SK-N-SH (cell line): ENCODE measurements around the gene ELAC1. TPM values are rescaled to one million over a fixed set of nuclear protein-coding genes. Genes with fewer than 3 reads are reported as not detected.

Experiments
- CTCF ChIA-PET: fragments of 300-600, 350-600 bp; formaldehyde crosslinking; extraction: SDS; loops from one replicate; lab custom pipeline; 2021; lab: Yijun Ruan, JAX
- POLR2A ChIA-PET: fragments of 350-600 bp; sonication (Branson Sonifier 250); formaldehyde crosslinking; extraction: SDS; loops from one replicate; lab custom pipeline; 2020; ENCODE audit warnings: antibody characterized with exemption, inconsistent platforms; lab: Yijun Ruan, JAX
- DNase-seq: peaks from one replicate; pipeline ENCODE4 v3.0.0; 2012
- H2AFZ ChIP-seq: fragments of 200-600 bp; sonication (generic); 2 replicates; pipeline ENCODE4 v1.8.1; 2016; ENCODE audit warnings: antibody characterized with exemption, mild to moderate bottlenecking, low read depth
- H3F3A ChIP-seq: fragments of 200-600 bp; sonication (generic); replicated peaks from 2 replicates; pipeline ENCODE3; 2016; ENCODE audit warnings: antibody characterized with exemption, mild to moderate bottlenecking; ENCODE audit not compliant: insufficient read depth
- H3K27ac ChIP-seq, 2 experiments: fragments of 200-500 bp in 1 of 2; fragments of 200-600 bp in 1 of 2; sonication (Bioruptor generic) in 1 of 2; sonication (generic), shearing (Covaris generic) in 1 of 2; 2 replicates each; pipeline versions ENCODE4 v1.5.1 to v1.6.1; 2014 to 2016; ENCODE audit warnings: low read depth in 2 of 2, inconsistent platforms in 1 of 2, low read length in 1 of 2, mild to moderate bottlenecking in 1 of 2, mixed read lengths in 1 of 2
- H3K27me3 ChIP-seq: fragments of 200-600 bp; sonication (generic), shearing (Covaris generic); 2 replicates; pipeline ENCODE4 v1.6.1; 2016; ENCODE audit warnings: mixed run types; ENCODE audit not compliant: insufficient read depth
- H3K36me3 ChIP-seq, 2 experiments: fragments of 200-500 bp in 1 of 2; fragments of 200-600 bp in 1 of 2; sonication (Bioruptor generic) in 1 of 2; sonication (generic) in 1 of 2; replicated peaks in 1 of 2; 2 replicates each; pipeline versions ENCODE3 to v1.5.1; 2014 to 2016; ENCODE audit warnings: low read length in 1 of 2, mild to moderate bottlenecking in 1 of 2; ENCODE audit not compliant: insufficient read depth in 2 of 2, control insufficient read depth in 1 of 2
- H3K4me1 ChIP-seq, 2 experiments: fragments of 200-500 bp in 1 of 2; fragments of 200-600 bp in 1 of 2; sonication (Bioruptor generic) in 1 of 2; sonication (generic), shearing (Covaris generic) in 1 of 2; 2 replicates each; pipeline versions ENCODE4 v1.5.1 to v1.6.1; 2014 to 2016; ENCODE audit warnings: low read depth in 1 of 2, low read length in 1 of 2, mixed run types in 1 of 2; ENCODE audit not compliant: insufficient read depth in 2 of 2, control insufficient read depth in 1 of 2
- H3K4me2 ChIP-seq: fragments of 200-600 bp; sonication (generic), shearing (Covaris generic); 2 replicates; pipeline ENCODE4 v1.6.1; 2017; ENCODE audit warnings: mixed run types
- H3K4me3 ChIP-seq, 2 experiments: fragments of 200-500 bp in 1 of 2; fragments of 200-600 bp in 1 of 2; sonication (Bioruptor generic) in 1 of 2; sonication (generic), shearing (Covaris generic) in 1 of 2; 2 replicates each; pipeline versions ENCODE4 v1.5.1 to v1.8.1; 2014 to 2016; ENCODE audit warnings: low read depth in 2 of 2, inconsistent platforms in 1 of 2, low read length in 1 of 2, mild to moderate bottlenecking in 1 of 2, mixed read lengths in 1 of 2, moderate library complexity in 1 of 2
- H3K79me2 ChIP-seq: fragments of 200-600 bp; sonication (generic); 2 replicates; pipeline ENCODE4 v1.8.1; 2017; ENCODE audit warnings: mild to moderate bottlenecking; ENCODE audit not compliant: insufficient read depth
- H3K9ac ChIP-seq: fragments of 200-600 bp; sonication (generic); 2 replicates; pipeline ENCODE4 v1.6.1; 2017; ENCODE audit warnings: mixed run types
- H3K9me2 ChIP-seq: fragments of 200-600 bp; sonication (generic); 2 replicates; pipeline ENCODE4 v1.6.1; 2017; ENCODE audit warnings: mixed run types
- H3K9me3 ChIP-seq: fragments of 200-600 bp; sonication (generic); 2 replicates; pipeline ENCODE4 v1.6.1; 2017; ENCODE audit warnings: mixed run types, mild to moderate bottlenecking, moderate library complexity
- H4K20me1 ChIP-seq: fragments of 200-600 bp; sonication (generic); 2 replicates; pipeline ENCODE4 v1.6.1; 2017; ENCODE audit warnings: mild to moderate bottlenecking, mixed run types; ENCODE audit not compliant: insufficient read depth
- CHD2 ChIP-seq: fragments of 150-350 bp; IDR thresholded peaks from 2 replicates; pipeline ENCODE4 v1.6.1; 2018; ENCODE audit warnings: low read length; ENCODE audit not compliant: partially characterized antibody
- CTCF ChIP-seq: fragments of 200-600 bp; sonication (generic); IDR thresholded peaks from 2 replicates; pipeline ENCODE4 v1.6.1; 2017; ENCODE audit warnings: antibody characterized with exemption, mild to moderate bottlenecking, moderate library complexity
- ELF1 ChIP-seq: IDR thresholded peaks from 2 replicates; pipeline ENCODE4 v1.4.0; 2012
- EP300 ChIP-seq, 2 experiments: IDR thresholded peaks; 2 replicates each; pipeline versions ENCODE4 v1.4.0 to v1.6.1; 2012; ENCODE audit warnings: borderline replicate concordance in 1 of 2, low read depth in 1 of 2, low read length in 1 of 2
- FOSL2 ChIP-seq: IDR thresholded peaks from 2 replicates; pipeline ENCODE4 v1.4.0; 2012; ENCODE audit warnings: low read depth, mild to moderate bottlenecking, moderate library complexity, borderline replicate concordance
- FOXM1 ChIP-seq: IDR thresholded peaks from 2 replicates; pipeline ENCODE4 v1.4.0; 2012; ENCODE audit warnings: low read depth, mild to moderate bottlenecking
- GABPA ChIP-seq: IDR thresholded peaks from 2 replicates; pipeline ENCODE4 v1.4.0; 2012; ENCODE audit warnings: low read depth, mild to moderate bottlenecking
- GATA2 ChIP-seq: sonication (generic); formaldehyde crosslinking; IDR thresholded peaks from 2 replicates; pipeline ENCODE4 v1.5.0; 2020; ENCODE audit warnings: mild to moderate bottlenecking, missing genetic modification reagents
- IRF3 ChIP-seq: fragments of 150-350 bp; IDR thresholded peaks from 2 replicates; pipeline ENCODE4 v1.6.1; 2016; ENCODE audit warnings: mild to moderate bottlenecking, low read depth, low read length
- MAX ChIP-seq: IDR thresholded peaks from 2 replicates; pipeline ENCODE4 v1.4.0; 2012; ENCODE audit warnings: low read depth
- NRF1 ChIP-seq: IDR thresholded peaks from 2 replicates; pipeline ENCODE4 v1.6.1; 2012; ENCODE audit warnings: low read depth, mild to moderate bottlenecking, low read length
- PBX3 ChIP-seq: IDR thresholded peaks from 2 replicates; pipeline ENCODE4; 2012
- RAD21 ChIP-seq: IDR thresholded peaks from 2 replicates; pipeline ENCODE4 v1.6.1; 2012; ENCODE audit warnings: mild to moderate bottlenecking, low read length
- RCOR1 ChIP-seq: fragments of 150-350 bp; IDR thresholded peaks from 2 replicates; pipeline ENCODE4 v1.6.1; 2017; ENCODE audit warnings: antibody characterized with exemption, low read length
- RFX5 ChIP-seq: IDR thresholded peaks from 2 replicates; pipeline ENCODE4 v1.6.1; 2012; ENCODE audit warnings: mild to moderate bottlenecking, improper control_type of control experiment, low read length
- RXRA ChIP-seq: IDR thresholded peaks from 2 replicates; pipeline ENCODE4 v1.4.0; 2012; ENCODE audit warnings: low read depth, mild to moderate bottlenecking, borderline replicate concordance
- SIN3A ChIP-seq: IDR thresholded peaks from 2 replicates; pipeline ENCODE4 v1.6.1; 2012; ENCODE audit warnings: low read depth, mild to moderate bottlenecking, low read length, moderate library complexity, borderline replicate concordance
- TAF1 ChIP-seq: IDR thresholded peaks from 2 replicates; pipeline ENCODE4 v1.6.1; 2012; ENCODE audit warnings: low read depth, mild to moderate bottlenecking, low read length, moderate library complexity, borderline replicate concordance
- TEAD4 ChIP-seq: IDR thresholded peaks from 2 replicates; pipeline ENCODE4 v1.4.0; 2012; ENCODE audit warnings: mild to moderate bottlenecking, borderline replicate concordance; ENCODE audit not compliant: insufficient read depth
- USF2 ChIP-seq: fragments of 150-350 bp; IDR thresholded peaks from 2 replicates; pipeline ENCODE4 v1.6.1; 2017; ENCODE audit warnings: antibody characterized with exemption, low read length, low read depth, borderline replicate concordance
- WGBS: methylation state at CpG from one replicate; pipeline ENCODE4 v1.1.6; 2017; ENCODE audit warnings: low lambda C conversion rate; 5-methylcytosine and 5-hydroxymethylcytosine counted together
- polyA plus RNA-seq, 3 experiments: library from polyadenylated mRNA; depleted of rRNA; stranded (reverse); fragments of >200 nt; gene quantifications; 2 replicates each; pipeline ENCODE4 v1.2.3, GENCODE V29; 2012

The ELAC1 gene
- polyA plus RNA-seq, 1 of the 3 experiments (the other 2 are of a cell fraction), result 10.8 TPM

- H4K20me1 ChIP-seq, result no peaks in the 10 kb centered on the region
- H3K9ac ChIP-seq, result no peak overlapping the region
- H3K9me3 ChIP-seq, result no peaks in the 10 kb centered on the region
- TF ChIP-seq FOXM1 (no peak), RXRA (no peak), GABPA (no peak), TEAD4 (no peak), ELF1 (no peak), MAX (no peak), USF2 (no peak), GATA2 (no peak), CHD2 (no peak), IRF3 (no peak), FOSL2 (no peak), RAD21 (no peak), RCOR1 (no peak), SIN3A (no peak), NRF1 (no peak), PBX3 (no peak), RFX5 (no peak), TAF1 (no peak), CTCF (no peak), EP300 (IDR thresholded peaks at IDR 0.05; ENCODE audit: borderline replicate concordance in 1 of 2, low read depth in 1 of 2, low read length in 1 of 2) (no peak)
- ChIA-PET POLR2A (no interaction called here), CTCF (no interaction called here)
- H3K79me2 ChIP-seq, result no peaks in the 10 kb centered on the region
- no peak overlapping the region for H3K4me3 ChIP-seq
- H3K27ac ChIP-seq, result no peak overlapping the region
- H3F3A ChIP-seq, result peaks cover 5% of the 10 kb centered on the region
- DNase-seq, result no peak
- 75% methylated on average over 3 of the region's 3 CpGs for WGBS
- H3K27me3 ChIP-seq, result no peaks in the 10 kb centered on the region
- H3K4me2 ChIP-seq, result no peak overlapping the region
- no peaks in the 10 kb centered on the region for H3K9me2 ChIP-seq
- H2AFZ ChIP-seq, result no peak overlapping the region
- H3K4me1 ChIP-seq, result no peaks in the 10 kb centered on the region
- no peaks in the 10 kb centered on the region for H3K36me3 ChIP-seq
Observed at GRCh38 chr18:50992351-50992762, 24.5 kb downstream of the ELAC1 start.
